ENCODE data around the gene MAP7D2. TPM values are rescaled to one million over a fixed set of nuclear protein-coding genes. Genes with fewer than 3 reads are reported as not detected.

MAP7D2 gene
- total RNA-seq, 1 experiment from 2014 or later: 1.9 TPM

GRCh38 chrX:20057479-20057878 is 59.2 kb downstream of the MAP7D2 start:
- Mint-ChIP-seq H3K4me1 (peaks cover 8 to 13% of the 10 kb centered on the region in 2 experiments; a peak in 3 of 4 replicates), H3K9me3 (peaks cover 70 to 77% of the 10 kb centered on the region in 2 experiments)

More at GRCh38 chrX:20057479-20057878, 59.2 kb downstream of the MAP7D2 start:
- H3K27me3 Mint-ChIP-seq (ENCODE audit: low read depth): peaks cover 1% of the 10 kb centered on the region; the same call in 1 of the 2 replicates
- Histone ChIP-seq H2BK15ac (ENCODE audit: low read depth, low read length) (no peak overlapping the region), H4K91ac (ENCODE audit: insufficient read length, low read depth, low read length) (no peak overlapping the region), H3K27me3 (ENCODE audit: insufficient read depth, low read length) (no peaks in the 10 kb centered on the region), H3K18ac (ENCODE audit: insufficient read length, low read depth, low read length) (no peak overlapping the region), H2AFZ (ENCODE audit: low read length) (no peak overlapping the region), H2AK5ac (ENCODE audit: insufficient read length, low read length) (no peak overlapping the region), H3K27ac (ENCODE audit: insufficient read length, low read depth, low read length) (no peak overlapping the region), H4K8ac (replicated peaks; ENCODE audit: insufficient read length, low read depth, low read length) (no peak overlapping the region), H3K4me1 (ENCODE audit: insufficient read depth, low read length) (no peaks in the 10 kb centered on the region), H3K79me2 (ENCODE audit: insufficient read depth, low read length) (no peaks in the 10 kb centered on the region), H3K9ac (ENCODE audit: extremely low read depth, insufficient read length, low read length) (no peak overlapping the region), H3K9me3 (ENCODE audit: control insufficient read depth, low read depth, low read length) (peaks cover 35% of the 10 kb centered on the region), H4K5ac (ENCODE audit: insufficient read length, low read depth, low read length) (no peak overlapping the region), H3K79me1 (ENCODE audit: insufficient read depth, low read depth, low read length, poor library complexity, severe bottlenecking) (no peaks in the 10 kb centered on the region), H3K4me2 (ENCODE audit: insufficient read depth, insufficient read length, low read length) (no peak overlapping the region), H3K23ac (ENCODE audit: insufficient read length, low read depth, low read length) (no peak overlapping the region), H3K14ac (ENCODE audit: insufficient read depth, low read length) (no peak overlapping the region), H3K4ac (ENCODE audit: low read depth, low read length) (no peak overlapping the region), H4K20me1 (ENCODE audit: control insufficient read depth, insufficient read depth, insufficient read length) (no peaks in the 10 kb centered on the region), H3K56ac (ENCODE audit: insufficient read length, low read depth, low read length) (no peak overlapping the region), H3T11ph (ENCODE audit: low read length) (no peak overlapping the region), H2BK20ac (ENCODE audit: low read depth, low read length, poor library complexity, severe bottlenecking) (no peak overlapping the region), H2BK120ac (ENCODE audit: low read depth, low read length, poor library complexity, severe bottlenecking) (no peak overlapping the region), H2BK5ac (ENCODE audit: insufficient read length, low read length) (no peak overlapping the region), H2BK12ac (ENCODE audit: insufficient read length, low read depth, low read length) (no peak overlapping the region), H3K23me2 (ENCODE audit: insufficient read length, low read depth, low read length, poor library complexity, severe bottlenecking) (no peaks in the 10 kb centered on the region)
- H3K27ac Mint-ChIP-seq: no peak overlapping the region
- WGBS (ENCODE audit: extremely low coverage, insufficient read length, low lambda C conversion rate): no CpG with 5 or more reads among the region's 4 CpGs
- no peak for DNase-seq
- no peak overlapping the region for H3K4me3 Mint-ChIP-seq
- no peak for TF ChIP-seq CTCF (conservative IDR thresholded peaks at IDR 0.05)
- H3K36me3 Mint-ChIP-seq (ENCODE audit: insufficient read depth in 1 of 3, low read depth in 3 of 3): peaks cover 0 to 4% (median 0%) of the 10 kb centered on the region in 3 experiments; a peak in 3 of 7 replicates
